GM12864 (cell line): Measurements from ENCODE around the gene ACTN4.

Experiments used
- DNase-seq: peaks from one replicate; pipeline ENCODE4 v3.0.0-alpha.2; 2011; ENCODE audit warnings: low read depth
- H3K4me3 ChIP-seq: 2 replicates; pipeline ENCODE4 v1.5.1; 2011; ENCODE audit warnings: mild to moderate bottlenecking, low read depth, low read length, control low read depth
- TF ChIP-seq, protein P1 (sequence below): IDR thresholded peaks from 2 replicates; pipeline ENCODE4 v1.5.1; 2011; ENCODE audit warnings: low read depth, mild to moderate bottlenecking, moderate library complexity, low read length, control low read depth, inconsistent platforms; ENCODE audit errors: missing control alignments

Gene ACTN4

DNA sequence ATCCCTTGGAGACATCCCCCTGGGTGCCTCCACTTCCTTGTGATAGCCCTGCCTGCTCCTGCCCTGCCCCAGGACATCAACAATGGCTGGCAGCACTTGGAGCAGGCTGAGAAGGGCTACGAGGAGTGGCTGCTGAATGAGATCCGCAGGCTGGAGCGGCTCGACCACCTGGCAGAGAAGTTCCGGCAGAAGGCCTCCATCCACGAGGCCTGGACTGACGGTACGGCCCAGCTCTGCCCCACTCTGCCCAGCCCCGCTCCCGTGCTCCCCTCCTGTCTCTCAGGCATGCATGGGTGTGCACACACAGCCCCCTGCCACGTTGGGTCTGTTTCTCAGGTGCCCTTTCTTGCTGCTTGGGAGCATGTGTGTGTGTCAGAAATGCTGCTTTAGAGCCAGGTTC lies 70.4 kb downstream of the ACTN4 start:
- DNase-seq, result no peak
- H3K4me3 ChIP-seq, result no peak overlapping the region
- TF ChIP-seq, protein P1, sequence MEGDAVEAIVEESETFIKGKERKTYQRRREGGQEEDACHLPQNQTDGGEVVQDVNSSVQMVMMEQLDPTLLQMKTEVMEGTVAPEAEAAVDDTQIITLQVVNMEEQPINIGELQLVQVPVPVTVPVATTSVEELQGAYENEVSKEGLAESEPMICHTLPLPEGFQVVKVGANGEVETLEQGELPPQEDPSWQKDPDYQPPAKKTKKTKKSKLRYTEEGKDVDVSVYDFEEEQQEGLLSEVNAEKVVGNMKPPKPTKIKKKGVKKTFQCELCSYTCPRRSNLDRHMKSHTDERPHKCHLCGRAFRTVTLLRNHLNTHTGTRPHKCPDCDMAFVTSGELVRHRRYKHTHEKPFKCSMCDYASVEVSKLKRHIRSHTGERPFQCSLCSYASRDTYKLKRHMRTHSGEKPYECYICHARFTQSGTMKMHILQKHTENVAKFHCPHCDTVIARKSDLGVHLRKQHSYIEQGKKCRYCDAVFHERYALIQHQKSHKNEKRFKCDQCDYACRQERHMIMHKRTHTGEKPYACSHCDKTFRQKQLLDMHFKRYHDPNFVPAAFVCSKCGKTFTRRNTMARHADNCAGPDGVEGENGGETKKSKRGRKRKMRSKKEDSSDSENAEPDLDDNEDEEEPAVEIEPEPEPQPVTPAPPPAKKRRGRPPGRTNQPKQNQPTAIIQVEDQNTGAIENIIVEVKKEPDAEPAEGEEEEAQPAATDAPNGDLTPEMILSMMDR, result no peak

DNA sequence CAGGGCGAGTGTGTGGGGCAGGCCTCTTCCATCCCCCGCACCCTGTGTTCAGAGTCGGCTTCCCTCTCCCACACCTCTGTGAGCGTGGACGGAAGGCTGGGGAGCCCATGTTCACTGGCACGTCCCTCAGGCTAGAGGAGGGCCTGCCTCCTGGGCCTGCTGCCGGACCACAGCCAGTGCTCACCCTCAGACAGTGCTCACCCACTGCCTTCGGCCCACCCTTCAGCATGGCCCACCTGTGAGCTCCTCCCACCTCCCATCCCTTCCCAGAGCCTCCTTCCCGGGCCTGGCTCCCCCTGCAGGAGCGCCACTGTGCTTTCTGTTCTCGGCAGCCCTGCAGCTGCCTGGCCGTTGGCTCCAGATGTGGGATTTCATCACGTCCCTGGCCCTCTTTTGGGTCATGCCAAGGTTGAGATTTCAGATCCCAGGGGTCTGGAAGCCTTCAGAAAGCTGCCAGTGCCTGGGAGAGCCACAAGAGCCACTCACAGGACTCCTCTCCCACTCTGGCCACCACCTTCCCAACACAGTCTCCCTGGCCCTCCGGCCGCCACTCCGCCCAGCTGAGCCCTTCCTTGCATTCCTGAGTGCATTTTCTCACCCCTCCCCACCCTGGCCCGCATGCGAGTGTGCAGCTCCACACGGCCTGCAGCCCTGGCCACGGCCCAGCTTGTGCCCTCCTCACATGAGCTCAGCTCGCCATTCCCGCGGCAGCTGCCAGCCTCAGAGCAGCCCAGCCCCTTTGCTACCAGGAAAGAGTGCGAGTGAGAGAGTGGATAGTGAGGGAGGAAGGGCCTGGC lies 71.5 kb downstream of the ACTN4 start:
- TF ChIP-seq, protein P1, result no peak
- no peak for DNase-seq

DNA sequence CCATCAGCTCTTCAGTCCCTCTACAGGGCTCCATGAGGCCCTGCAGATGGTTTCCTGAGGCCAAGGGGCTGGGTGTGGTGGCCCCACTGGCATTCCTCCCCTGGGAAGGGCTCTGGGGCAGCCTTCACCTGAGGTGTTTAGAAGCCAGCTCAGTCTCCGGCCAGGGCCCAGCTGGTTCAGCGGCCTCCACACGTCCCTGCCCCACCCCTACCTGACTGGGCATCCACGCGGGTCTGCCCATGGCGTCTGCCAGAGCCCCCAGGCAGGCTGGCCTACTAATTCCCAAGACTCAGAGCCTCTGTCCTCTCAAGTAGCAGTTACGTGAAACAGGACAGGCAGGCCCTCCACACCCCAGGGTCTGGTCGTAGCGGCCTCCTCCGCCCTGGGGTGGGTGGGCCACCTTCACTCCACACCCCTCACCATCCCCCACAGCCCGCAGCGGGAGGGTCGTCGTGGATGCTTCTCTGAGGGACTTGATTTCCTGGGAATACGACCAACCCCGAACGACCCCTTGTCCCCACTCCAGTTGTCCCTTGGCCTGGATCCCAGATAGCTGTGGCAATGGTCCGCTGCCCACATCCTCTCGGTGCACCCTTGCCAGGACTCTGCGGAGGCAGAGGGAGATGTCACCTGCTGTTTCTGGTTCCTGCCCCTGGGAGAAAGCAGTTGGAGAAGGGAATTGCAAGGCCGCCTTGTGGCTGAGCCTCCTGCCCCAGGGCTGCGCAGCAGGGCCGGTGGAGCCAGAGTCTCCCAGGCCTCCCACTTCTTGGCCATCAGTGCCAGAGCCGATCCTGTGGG lies 72.5 kb downstream of the ACTN4 start:
- TF ChIP-seq, protein P1, result no peak
- H3K4me3 ChIP-seq, result no peak overlapping the region
- DNase-seq, result no peak

More for the DNA sequence above, 71.5 kb downstream of the ACTN4 start:
- H3K4me3 ChIP-seq, result no peak overlapping the region

DNA sequence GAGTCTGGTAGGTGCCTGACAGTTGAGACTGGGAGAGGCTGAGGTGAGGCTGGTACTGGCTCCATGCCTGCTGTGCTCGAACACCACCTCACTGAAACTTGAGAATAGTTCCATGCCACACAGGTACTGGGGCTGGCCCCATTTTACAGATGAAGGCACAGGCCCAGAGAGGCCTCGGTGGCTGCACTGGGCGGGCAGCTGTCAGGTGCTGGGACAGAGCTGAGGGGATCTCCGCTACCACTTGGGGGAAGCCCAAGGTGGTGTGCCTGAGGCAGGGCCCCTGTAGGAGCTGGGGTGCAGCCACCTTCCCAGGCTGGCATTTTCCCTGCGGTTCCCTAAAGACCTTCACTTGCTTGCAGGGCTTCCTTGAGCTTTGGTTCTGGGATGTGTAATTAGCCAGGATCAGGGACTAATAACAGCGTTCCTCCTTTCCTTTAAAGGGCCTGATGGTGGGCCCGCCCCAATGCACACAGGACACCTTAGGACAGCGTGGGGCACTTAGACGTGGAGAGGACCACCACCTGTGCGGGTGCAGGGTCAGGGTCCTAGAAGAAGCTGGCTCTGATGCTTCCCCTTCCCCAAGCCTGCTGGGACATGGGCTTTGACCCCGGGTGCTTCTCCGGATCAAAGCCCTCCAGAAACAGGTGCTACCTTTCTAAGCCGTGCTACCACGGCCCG lies 73.2 kb downstream of the ACTN4 start:
- no peak for DNase-seq
- TF ChIP-seq, protein P1, result no peak
- no peak overlapping the region for H3K4me3 ChIP-seq

DNA sequence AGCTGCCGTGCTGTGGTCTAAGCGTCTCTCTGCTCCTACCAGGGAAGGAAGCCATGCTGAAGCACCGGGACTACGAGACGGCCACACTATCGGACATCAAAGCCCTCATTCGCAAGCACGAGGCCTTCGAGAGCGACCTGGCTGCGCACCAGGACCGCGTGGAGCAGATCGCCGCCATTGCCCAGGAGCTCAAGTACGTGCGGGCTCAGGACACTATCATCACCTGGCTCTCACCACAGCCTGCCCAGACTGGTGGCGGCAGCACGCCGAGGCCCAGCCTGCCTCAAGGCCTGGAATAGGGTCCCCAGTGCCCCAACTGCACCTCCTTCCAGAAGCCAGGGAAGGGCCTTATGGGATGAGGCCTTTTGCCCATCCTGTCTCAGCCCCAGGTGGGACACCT lies 74.0 kb downstream of the ACTN4 start:
- no peak for DNase-seq
- TF ChIP-seq, protein P1, result no peak
- H3K4me3 ChIP-seq, result no peak overlapping the region

DNA sequence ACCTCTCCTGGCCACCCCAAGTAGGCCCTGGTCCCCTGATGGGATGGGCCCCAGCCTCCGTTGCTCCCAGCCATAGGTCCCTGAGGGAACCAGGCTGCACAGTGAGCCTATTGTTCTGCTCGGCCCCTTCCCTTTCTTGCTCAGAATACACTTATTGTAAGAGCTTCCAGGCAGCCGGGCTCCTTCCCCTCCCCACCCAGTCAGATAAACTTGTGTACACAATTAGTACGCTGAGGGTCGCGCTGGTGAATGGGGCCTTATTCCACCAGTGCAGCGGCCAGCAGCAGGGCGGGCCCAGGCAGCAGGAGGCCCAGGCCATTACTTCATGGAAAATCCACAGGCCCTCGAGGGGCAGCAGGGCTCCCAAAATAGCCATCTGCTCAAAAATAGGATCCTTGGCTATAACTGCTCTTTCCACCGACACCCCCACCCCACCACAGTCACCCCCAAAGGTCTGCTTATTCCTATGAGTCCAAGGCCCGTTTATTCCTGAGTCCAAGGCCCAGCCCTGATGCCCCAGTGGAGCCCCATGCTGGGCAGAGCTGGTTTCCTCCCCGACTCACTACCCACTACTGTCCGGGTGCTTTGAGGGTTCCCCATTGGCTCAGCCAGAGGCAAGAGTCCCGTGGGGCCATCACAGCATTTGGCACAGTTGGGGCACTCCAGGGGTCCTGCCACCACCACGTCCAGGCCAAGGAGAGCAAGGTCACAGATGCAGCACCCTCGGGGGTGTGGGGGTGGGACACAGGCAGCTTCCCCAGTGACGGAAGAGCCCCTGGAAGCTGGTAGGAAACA lies 74.7 kb downstream of the ACTN4 start:
- H3K4me3 ChIP-seq, result no peak overlapping the region
- TF ChIP-seq, protein P1, result no peak
- no peak for DNase-seq
